Liver (tissue), 3 donors: ENCODE measurements around the gene C2CD4C.

Experiments
- CTCF ChIP-seq: fragments of 150-350 bp; IDR thresholded peaks from 2 replicates; pipeline ENCODE4 v1.5.1; 2017; ENCODE audit warnings: improper control_type of control experiment, low read depth, low read length; ENCODE audit not compliant: missing input control
- EGR1 ChIP-seq, 2 donors: IDR thresholded peaks; 2 replicates each; pipeline ENCODE4 v1.6.1; 2016 to 2018; ENCODE audit warnings: antibody characterized with exemption in 2 of 2, low read depth in 2 of 2
- GABPA ChIP-seq, 2 donors: IDR thresholded peaks in 1 of 2; conservative IDR thresholded peaks in 1 of 2; 2 replicates each; pipeline ENCODE4 v1.6.1; 2016; ENCODE audit warnings: antibody characterized with exemption in 2 of 2, mild to moderate bottlenecking in 1 of 2, moderate library complexity in 1 of 2
- HNF4G ChIP-seq: IDR thresholded peaks from 2 replicates; pipeline ENCODE4 v1.6.1; 2016; ENCODE audit warnings: antibody characterized with exemption
- MAX ChIP-seq: IDR thresholded peaks from 2 replicates; pipeline ENCODE4 v1.6.1; 2016; ENCODE audit warnings: antibody characterized with exemption
- RAD21 ChIP-seq, 2 donors: IDR thresholded peaks; 2 replicates each; pipeline ENCODE4 v1.6.1; 2016; ENCODE audit warnings: antibody characterized with exemption in 2 of 2, mild to moderate bottlenecking in 2 of 2
- REST ChIP-seq: IDR thresholded peaks from 2 replicates; pipeline ENCODE4 v1.6.1; 2016; ENCODE audit warnings: antibody characterized with exemption, mild to moderate bottlenecking
- RXRA ChIP-seq, 2 donors: IDR thresholded peaks; 2 replicates each; pipeline ENCODE4 v1.6.1; 2017 to 2018; ENCODE audit warnings: antibody characterized with exemption in 2 of 2, mild to moderate bottlenecking in 1 of 2
- TAF1 ChIP-seq: conservative IDR thresholded peaks from 2 replicates; pipeline ENCODE4 v1.6.1; 2016; ENCODE audit warnings: antibody characterized with exemption, mild to moderate bottlenecking
- YY1 ChIP-seq: IDR thresholded peaks from 2 replicates; pipeline ENCODE4 v1.6.1; 2016; ENCODE audit warnings: antibody characterized with exemption, mild to moderate bottlenecking
- donor health status: healthy.
- donor health status: healthy.

- TF ChIP-seq CTCF (no peak), YY1 (no peak), TAF1 (no peak), GABPA (IDR thresholded peaks at IDR 0.05 in 1 of 2, conservative IDR thresholded peaks at IDR 0.05 in 1 of 2) (no peak), RAD21 (IDR thresholded peaks at IDR 0.05) (no peak), MAX (no peak), RXRA (IDR thresholded peaks at IDR 0.05) (no peak), HNF4G (no peak), EGR1 (IDR thresholded peaks at IDR 0.05; ENCODE audit: low read depth in 2 of 2) (no peak), REST (no peak)
These were observed 5.5 kb downstream of the C2CD4C start for GRCh38 chr19:403221-404027.
